K562 (cell line): ENCODE measurements around the gene FHIT. TPM values are rescaled to one million over a fixed set of nuclear protein-coding genes. Genes with fewer than 3 reads are reported as not detected.

ENCODE experiments used
- ATAC-seq: fragments of 200-7000 bp; cut with Tn5 transposase; 3 replicates; pipeline ENCODE4 v1.9.1; 2020; ENCODE audit warnings: moderate library complexity
- BruUV-seq: library from RNA; stranded (reverse); fragments of 400-500 nt; replicated peaks from 2 replicates; lab custom pipeline; 2021; lab: Mats Ljungman, UMichigan
- CTCF ChIA-PET: fragments of 300-600 bp; formaldehyde crosslinking; extraction: SDS; loops from one replicate; lab custom pipeline; 2021; ENCODE audit warnings: low intra/inter-chr PET ratio; lab: Yijun Ruan, JAX
- POLR2A ChIA-PET: fragments of 300-600, 350-650 bp; sonication (Branson Sonifier 250); formaldehyde crosslinking; extraction: SDS; loops from one replicate; lab custom pipeline; 2021; ENCODE audit warnings: antibody characterized with exemption, inconsistent platforms; lab: Yijun Ruan, JAX
- DNase-seq, 4 experiments: peaks; one replicate each; pipeline versions ENCODE4 v3.0.0 to v3.0.0-alpha.2; 2011 to 2018; ENCODE audit warnings: low spot score in 3 of 4, mixed read lengths in 3 of 4; ENCODE audit errors: extremely low read depth in 1 of 4
- FAIRE-seq: peaks from 2 replicates; lab custom pipeline; 2011; peaks lifted over from hg19 to GRCh38; lab: Jason Lieb, UNC
- H2AFZ ChIP-seq: 2 replicates; pipeline ENCODE4 v1.6.0; 2011; ENCODE audit warnings: low read depth, low read length, control low read depth, inconsistent platforms
- H3K27ac ChIP-seq: fragments of 200-600 bp; 3 replicates; pipeline ENCODE4 v1.8.0; 2011; ENCODE audit warnings: low read depth, mild to moderate bottlenecking, control low read depth, inconsistent platforms, low read length, moderate library complexity, mixed read lengths; ENCODE audit errors: extremely low read depth
- H3K27me3 ChIP-seq, 2 experiments: fragments of 300-600 bp in 1 of 2; 2 replicates in 1 of 2; 3 replicates in 1 of 2; pipeline versions ENCODE4 v1.6.0 to v1.8.0; 2011; ENCODE audit warnings: inconsistent platforms in 2 of 2, low read length in 2 of 2, mild to moderate bottlenecking in 1 of 2, mixed read lengths in 1 of 2, moderate library complexity in 1 of 2; ENCODE audit not compliant: control insufficient read depth in 2 of 2, insufficient read depth in 2 of 2
- H3K36me3 ChIP-seq: fragments of 300-600 bp; 3 replicates; pipeline ENCODE4 v1.8.0; 2011; ENCODE audit warnings: mild to moderate bottlenecking, low read length, inconsistent platforms; ENCODE audit not compliant: control insufficient read depth, insufficient read depth
- H3K4me1 ChIP-seq, 2 experiments: fragments of 200-600 bp in 1 of 2; replicated peaks in 1 of 2; 2 replicates in 1 of 2; 3 replicates in 1 of 2; pipeline versions ENCODE4 v1.5.1 to v1.8.0; 2011; ENCODE audit warnings: inconsistent platforms in 2 of 2, low read length in 2 of 2, mild to moderate bottlenecking in 1 of 2, mixed read lengths in 1 of 2, moderate library complexity in 1 of 2; ENCODE audit not compliant: control insufficient read depth in 2 of 2, insufficient read depth in 2 of 2
- H3K4me2 ChIP-seq: 2 replicates; pipeline ENCODE4 v1.6.1; 2011; ENCODE audit warnings: low read length, control low read depth, inconsistent platforms, mixed read lengths; ENCODE audit not compliant: insufficient read depth
- H3K4me3 ChIP-seq: fragments of 200-600 bp; sonication (generic), shearing (Covaris generic); 2 replicates; pipeline ENCODE4 v1.5.1; 2016; ENCODE audit warnings: control low read depth, inconsistent platforms
- H3K79me2 ChIP-seq: fragments of 200-600 bp; 3 replicates; pipeline ENCODE4 v1.8.0; 2011; ENCODE audit warnings: low read length, inconsistent platforms; ENCODE audit not compliant: control insufficient read depth, insufficient read depth
- H3K9ac ChIP-seq, 2 experiments: 2 replicates each; pipeline versions ENCODE4 v1.6.0 to v1.6.1; 2011; ENCODE audit warnings: low read depth in 2 of 2, low read length in 2 of 2, control low read depth in 1 of 2, inconsistent platforms in 1 of 2, mild to moderate bottlenecking in 1 of 2, mixed read lengths in 1 of 2; ENCODE audit not compliant: insufficient read depth in 1 of 2
- H3K9me1 ChIP-seq: one replicate; pipeline ENCODE4 v1.6.0; 2011; ENCODE audit warnings: inconsistent platforms, mild to moderate bottlenecking, low read length, moderate library complexity; ENCODE audit not compliant: control insufficient read depth, insufficient read depth
- H3K9me3 ChIP-seq: replicated peaks from 2 replicates; pipeline ENCODE4 v1.5.1; 2011; ENCODE audit warnings: low read depth, low read length, inconsistent platforms; ENCODE audit not compliant: control insufficient read depth, insufficient read depth
- H4K20me1 ChIP-seq: replicated peaks from 2 replicates; pipeline ENCODE4 v1.6.1; 2011; ENCODE audit warnings: low read length, inconsistent platforms, mixed read lengths; ENCODE audit not compliant: control insufficient read depth, insufficient read depth
- EHMT2 ChIP-seq: fragments of 450-650 bp; IDR thresholded peaks from 2 replicates; pipeline ENCODE4 v1.6.1; 2018; ENCODE audit warnings: antibody characterized with exemption
- HMG20B ChIP-seq: fragments of 250-450 bp; sonication (Bioruptor Pico); IDR thresholded peaks from 2 replicates; pipeline ENCODE4 v1.5.0; 2021; ENCODE audit warnings: mild to moderate bottlenecking
- HNRNPLL ChIP-seq: fragments of 200-400 bp; formaldehyde crosslinking; IDR thresholded peaks from 2 replicates; pipeline ENCODE4 v1.6.1; 2017; ENCODE audit warnings: low read length, low read depth, mild to moderate bottlenecking; ENCODE audit not compliant: poor library complexity, severe bottlenecking
- RAD51 ChIP-seq: fragments of 450-650 bp; IDR thresholded peaks from 2 replicates; pipeline ENCODE4 v1.7.1; 2016; ENCODE audit warnings: low read depth, mild to moderate bottlenecking, borderline replicate concordance
- SIN3A ChIP-seq, 2 experiments: fragments of 150-350 bp in 1 of 2; IDR thresholded peaks; 2 replicates each; pipeline ENCODE4 v1.6.1; 2011 to 2016; ENCODE audit warnings: borderline replicate concordance in 2 of 2, low read depth in 2 of 2, low read length in 2 of 2, mild to moderate bottlenecking in 2 of 2, moderate library complexity in 2 of 2; ENCODE audit not compliant: control insufficient read depth in 1 of 2
- TEAD2 ChIP-seq: fragments of 450-650 bp; IDR thresholded peaks from 2 replicates; pipeline ENCODE4 v1.6.1; 2016; ENCODE audit warnings: missing genetic modification characterization, control low read depth, missing compliant biosample characterization
- ZC3H8 ChIP-seq: fragments of 450-650 bp; IDR thresholded peaks from 2 replicates; pipeline ENCODE4 v1.6.1; 2017
- ZNF444 ChIP-seq: fragments of 250-450 bp; sonication (Bioruptor Pico); IDR thresholded peaks from 2 replicates; pipeline ENCODE4 v1.4.0; 2020; ENCODE audit warnings: mild to moderate bottlenecking, moderate library complexity
- WGBS: fragments of 100-300 bp; shearing (Covaris generic); methylation state at CpG from one replicate; pipeline ENCODE4 v1.1.6; 2016; ENCODE audit warnings: low coverage, mixed read lengths; ENCODE audit not compliant: insufficient coverage; ENCODE audit errors: missing lambda C conversion rate; 5-methylcytosine and 5-hydroxymethylcytosine counted together
- in situ Hi-C: fragments of 300-500 bp; cut with MboI; formaldehyde crosslinking; loops from 4 replicates; pipeline ENCODE4 v1.15.0; 2018; ENCODE audit warnings: inconsistent platforms, mixed read lengths
- intact Hi-C: fragments of 100-400 bp; cut with micrococcal nuclease; formaldehyde crosslinking; loops from 2 replicates; pipeline ENCODE4 v1.14.2; 2022
- polyA plus RNA-seq, 8 experiments: library from polyadenylated mRNA; depleted of rRNA in 4 of 8; stranded (reverse) in 5 of 8; unstranded in 3 of 8; fragments of >200 nt; fragmentation: Nextera tagmentation in 2 of 8; fragmentation: Illumina TruSeq in 1 of 8; extraction: Ambion mirVana in 2 of 8; extraction: Trizol in 1 of 8; gene quantifications; 2 replicates each; pipeline versions ENCODE4 v1.2.1 to v1.2.3, GENCODE V29; 2011 to 2014; ENCODE audit warnings: inconsistent platforms in 1 of 8, missing spikeins in 1 of 8
- total RNA-seq, 7 experiments: library from RNA; depleted of rRNA in 6 of 7; stranded (reverse); fragments of >200 nt in 6 of 7; fragmentation: Illumina TruSeq in 2 of 7; extraction: Trizol in 2 of 7; gene quantifications; 2 replicates each; pipeline versions ENCODE4 v1.2.1 to v1.2.3, GENCODE V29; 2011 to 2021; ENCODE audit warnings: low replicate concordance in 1 of 7
- TF ChIP-seq, protein P1 (sequence below): fragments of 250-450 bp; sonication (Bioruptor Pico); IDR thresholded peaks from 2 replicates; pipeline ENCODE4 v1.5.0; 2021; ENCODE audit warnings: mild to moderate bottlenecking, moderate library complexity

The FHIT gene
- total and polyA plus RNA-seq, 9 of the 15 experiments (the other 6 are each of a cell fraction or from before 2014, with no cell fraction given), result 1.7 to 9.1 (median 4.3) TPM

DNA sequence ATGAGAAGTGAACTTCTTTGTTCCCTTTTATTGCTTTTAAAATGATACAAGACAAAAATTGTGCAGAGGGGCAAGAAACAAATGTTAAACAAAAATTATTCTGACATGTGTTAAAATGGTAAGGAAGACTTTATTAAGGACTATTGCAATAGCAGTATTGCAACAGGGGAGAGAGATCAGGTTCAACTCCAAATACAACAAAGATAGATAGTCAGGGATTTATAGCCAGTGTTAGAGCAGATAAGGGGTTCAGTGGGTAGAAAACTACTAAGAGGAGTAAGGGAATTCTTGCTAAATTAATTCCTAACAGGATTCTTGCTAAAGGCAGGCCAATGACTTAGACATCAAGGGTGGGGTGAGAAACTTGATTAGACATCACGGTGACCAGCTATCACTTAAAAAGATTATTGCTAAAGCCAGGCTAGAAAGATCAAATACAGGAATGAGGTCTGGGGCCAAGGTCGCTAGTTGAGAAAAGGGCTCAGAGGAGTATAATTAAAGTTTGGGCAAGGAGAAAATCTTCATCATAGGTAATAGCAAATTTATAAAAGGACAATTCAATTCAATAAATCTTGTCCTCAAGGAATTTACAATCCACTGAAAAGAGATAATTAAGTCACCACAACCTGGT lies 81.5 kb downstream of the FHIT start:
- Histone ChIP-seq H3K4me1 (no peaks in the 10 kb centered on the region), H3K27ac (no peak overlapping the region), H3K79me2 (no peaks in the 10 kb centered on the region), H3K9me1 (no peaks in the 10 kb centered on the region), H4K20me1 (no peaks in the 10 kb centered on the region), H2AFZ (no peak overlapping the region), H3K4me2 (no peak overlapping the region), H3K27me3 (no peaks in the 10 kb centered on the region), H3K9me3 (no peaks in the 10 kb centered on the region), H3K4me3 (no peak overlapping the region), H3K36me3 (no peaks in the 10 kb centered on the region), H3K9ac (no peak overlapping the region)
- POLR2A ChIA-PET, result no interaction called here
- in situ Hi-C loops (no loop called here), intact Hi-C loops (no loop called here)
- CTCF ChIA-PET, result no interaction called here
- FAIRE-seq (no peak), DNase-seq (no peak), ATAC-seq (no peak)
- BruUV-seq, result no TSS peak
- WGBS, result 37% methylated on average over 2 of the region's 2 CpGs
- TF ChIP-seq SIN3A (IDR thresholded peaks at IDR 0.05; ENCODE audit: borderline replicate concordance in 2 of 2, control insufficient read depth in 1 of 2, low read depth in 2 of 2, low read length in 2 of 2) (no peak), ZNF444 (CRISPR knock-in tag) (no peak), HMG20B (no peak), HNRNPLL (no peak), EHMT2 (no peak), RAD51 (no peak), ZC3H8 (no peak), TEAD2 (no peak)
- TF ChIP-seq, protein P1, sequence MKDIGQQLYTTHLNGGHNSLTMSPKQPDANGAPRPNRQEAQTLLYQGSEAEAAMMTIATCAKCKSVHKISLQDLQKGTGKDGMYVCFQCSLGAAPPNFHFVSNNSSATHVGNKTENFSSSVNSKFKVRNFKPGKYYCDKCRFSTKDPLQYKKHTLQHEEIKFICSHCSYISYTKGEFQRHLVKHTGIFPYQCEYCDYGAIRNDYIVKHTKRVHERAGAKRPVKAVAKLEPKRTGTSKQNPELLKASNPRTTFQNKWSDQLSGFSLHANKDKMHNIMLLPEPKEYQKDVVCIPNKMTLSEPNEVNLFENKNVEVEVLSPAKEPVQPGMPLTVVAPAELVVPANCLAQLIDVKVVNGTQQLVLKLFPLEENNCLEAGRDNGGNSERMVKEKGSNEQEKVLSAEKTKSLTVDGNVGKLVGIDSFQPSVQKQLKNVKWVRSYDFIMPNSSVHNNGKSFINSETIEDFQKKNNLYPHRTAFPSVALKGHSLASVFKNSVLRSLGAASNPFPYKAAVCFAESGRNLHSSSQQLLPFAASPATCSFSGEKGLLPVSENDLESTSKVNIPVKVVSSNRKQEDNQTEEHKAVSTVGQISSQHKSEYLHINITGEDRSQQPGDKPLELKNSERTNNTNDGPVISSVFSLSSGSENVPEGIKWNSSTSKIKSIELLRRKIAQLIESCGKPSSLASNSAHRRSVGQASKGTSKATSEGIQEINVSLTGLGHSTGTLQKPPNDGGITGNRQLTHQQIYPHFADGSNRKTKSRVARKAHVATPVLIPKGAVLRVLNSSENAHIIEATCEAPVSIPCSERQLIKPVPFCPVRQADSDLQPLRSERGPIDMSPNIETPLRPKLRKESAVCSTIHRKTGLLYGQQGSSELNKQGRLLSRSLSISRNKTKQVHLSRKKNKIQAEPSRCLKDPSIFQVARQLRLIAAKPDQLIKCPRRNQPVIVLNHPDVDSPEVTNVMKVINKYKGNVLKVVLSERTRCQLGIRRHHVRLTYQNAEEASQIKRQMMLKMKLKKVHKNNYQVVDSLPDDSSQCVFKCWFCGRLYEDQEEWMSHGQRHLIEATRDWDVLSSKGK (CRISPR knock-in tag), result no peak
